NOMO-1 (cell line): Measurements from ENCODE around the gene ENAH.

Experiments
- DNase-seq, 2 experiments: peaks; one replicate each; lab custom pipeline; 2025; ENCODE audit not compliant: unreplicated experiment in 2 of 2; lab: John Stamatoyannopoulos, UW

ENAH gene

DNA sequence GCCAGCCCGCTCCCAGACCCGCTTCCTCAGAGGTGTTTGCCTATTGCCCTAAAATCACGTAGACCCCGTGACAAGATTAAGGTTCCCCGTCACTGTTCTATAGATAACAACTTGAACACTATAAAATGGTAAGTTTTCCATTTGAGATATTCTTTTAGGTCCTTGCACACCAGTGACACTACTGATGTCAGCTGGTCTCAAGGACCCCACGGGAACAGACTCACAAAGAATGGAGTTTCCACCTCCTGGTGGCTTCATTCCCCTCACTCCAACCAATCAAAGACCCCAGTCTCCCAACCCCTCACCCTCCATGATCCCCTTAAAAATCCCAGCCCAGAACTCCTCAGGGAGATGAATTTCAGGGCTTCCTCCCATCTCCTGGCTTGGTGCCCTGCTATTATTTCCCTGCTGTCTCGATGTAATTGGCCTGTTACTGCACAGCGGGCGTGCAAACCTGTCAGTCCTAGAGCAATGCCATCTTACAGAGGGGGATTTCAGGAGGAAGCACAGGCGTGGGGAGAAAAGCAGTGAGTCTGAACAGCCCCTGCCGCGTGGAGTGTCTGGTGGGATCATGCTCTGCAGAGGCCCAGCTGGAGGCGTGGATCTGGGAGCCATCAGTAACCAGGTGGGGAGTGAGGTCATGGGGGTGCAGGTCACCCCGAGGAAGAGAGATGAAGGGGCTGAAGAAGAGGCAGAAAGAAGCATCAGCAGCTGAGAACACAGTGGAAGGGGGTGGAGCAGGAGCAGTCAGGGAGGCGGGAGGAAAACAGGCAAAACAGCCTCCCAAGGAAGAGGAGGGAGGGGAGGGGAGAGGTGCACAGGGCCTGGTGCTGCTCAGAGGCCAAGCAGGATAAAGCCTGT lies 190.0 kb downstream of the ENAH start:
- no peak for DNase-seq

- no peak for DNase-seq
Observed at GRCh38 chr1:225462429-225462713, 190.6 kb downstream of the ENAH start.

- DNase-seq = no peak
Observed at GRCh38 chr1:225461533-225462428, 191.1 kb downstream of the ENAH start.

- DNase-seq = no peak
Observed at GRCh38 chr1:225460737-225461532, 192.0 kb downstream of the ENAH start.

- DNase-seq = no peak
Observed at GRCh38 chr1:225460021-225460736, 192.7 kb downstream of the ENAH start.

GRCh38 chr1:225458222-225458631 lies 194.7 kb downstream of the ENAH start:
- peak; percentile 37 to 61 for DNase-seq

DNA sequence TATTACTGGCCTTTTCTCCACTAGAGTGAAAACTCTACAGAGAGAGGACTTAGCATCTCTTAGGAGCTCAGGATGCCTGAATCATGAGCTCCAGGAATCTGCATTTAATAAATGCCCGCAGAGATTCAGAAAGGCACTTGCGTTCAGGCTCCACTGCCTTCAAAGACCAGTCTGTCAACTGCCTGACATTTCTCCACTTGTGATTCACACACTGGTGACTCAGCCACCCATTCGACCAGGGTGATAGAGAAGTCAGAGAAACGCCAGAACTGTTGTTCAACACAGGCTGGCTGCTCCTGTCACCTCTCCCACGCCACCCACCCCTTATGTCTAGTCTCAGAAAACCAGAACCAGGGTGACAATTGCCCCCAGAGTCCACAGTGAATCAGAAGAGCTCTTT lies 198.2 kb downstream of the ENAH start:
- DNase-seq = peak; percentile 25 to 72

DNA sequence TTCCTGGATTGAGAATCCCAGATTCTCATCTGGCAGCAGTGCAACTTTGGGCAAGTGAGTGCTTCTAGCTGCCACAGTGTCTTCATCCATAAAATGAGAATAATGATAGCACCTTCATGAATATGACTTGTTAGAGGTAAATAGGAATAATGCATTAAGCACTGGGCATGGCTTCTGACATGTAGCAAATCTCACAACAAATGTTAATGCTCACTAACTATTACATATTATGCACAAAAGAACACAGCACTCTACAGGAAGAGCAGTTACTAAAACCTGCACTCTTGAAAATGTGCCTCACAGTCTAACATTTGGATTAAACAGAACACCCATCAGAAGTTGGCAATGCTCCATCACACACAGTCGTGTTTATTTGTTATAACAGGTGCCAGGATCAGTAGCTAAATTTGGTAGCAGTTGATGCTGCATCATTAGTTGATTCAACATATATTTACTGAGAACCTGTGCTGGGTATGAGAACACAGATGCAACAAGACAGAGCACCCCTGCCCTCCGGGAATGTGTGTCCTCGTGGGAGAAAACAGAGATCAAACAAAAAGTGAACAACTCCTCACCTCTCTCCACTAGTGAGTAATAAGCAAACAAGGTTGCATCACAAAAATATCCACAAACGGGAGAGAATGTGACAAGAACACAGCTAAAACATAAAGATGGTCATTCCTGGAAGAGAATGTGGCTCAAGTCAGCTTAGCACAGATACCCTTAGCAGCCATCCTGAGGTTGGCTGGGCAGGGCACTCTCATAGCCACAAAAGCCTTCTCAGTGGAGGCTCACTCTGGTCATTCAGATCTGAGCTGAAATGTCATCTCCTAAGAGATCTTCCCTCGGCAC lies 198.9 kb downstream of the ENAH start:
- DNase-seq = no peak

- DNase-seq = no peak
Observed at GRCh38 chr1:225451840-225452515, 200.9 kb downstream of the ENAH start.

GRCh38 chr1:225451340-225451739 lies 201.6 kb downstream of the ENAH start:
- DNase-seq = no peak

DNA sequence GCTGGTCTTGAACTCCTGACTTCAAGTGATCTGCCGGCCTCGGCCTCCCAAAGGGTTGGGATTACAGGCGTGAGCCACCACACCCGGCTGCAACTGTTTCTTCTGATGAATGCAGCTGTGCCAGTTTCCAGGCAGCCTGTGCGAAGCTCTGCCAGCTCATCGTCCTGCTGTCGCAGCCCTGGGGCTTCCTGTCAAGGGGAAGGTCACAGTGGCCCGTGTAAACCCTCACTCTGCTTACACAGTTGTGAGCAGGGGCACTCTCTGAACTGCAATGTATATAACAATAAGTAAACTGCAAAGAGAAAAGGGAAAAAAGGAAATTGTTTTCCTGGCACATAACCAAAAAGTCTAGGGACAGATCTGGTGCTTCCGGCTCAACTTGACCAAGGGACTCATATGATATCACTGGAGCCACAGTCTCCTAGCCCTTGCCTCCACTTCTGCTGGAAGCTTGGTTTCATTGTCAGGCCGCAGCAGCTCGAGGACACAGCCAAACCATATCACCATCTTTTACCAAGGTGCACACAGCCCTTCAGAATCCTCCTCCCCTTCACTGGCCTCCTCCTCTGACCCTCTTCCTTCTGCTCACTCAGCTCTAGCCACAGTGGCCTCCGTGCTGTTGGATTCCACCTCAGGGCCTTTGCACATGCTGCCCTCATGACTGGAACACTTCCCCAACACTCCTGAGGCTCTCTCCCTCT lies 202.3 kb downstream of the ENAH start:
- no peak for DNase-seq

DNA sequence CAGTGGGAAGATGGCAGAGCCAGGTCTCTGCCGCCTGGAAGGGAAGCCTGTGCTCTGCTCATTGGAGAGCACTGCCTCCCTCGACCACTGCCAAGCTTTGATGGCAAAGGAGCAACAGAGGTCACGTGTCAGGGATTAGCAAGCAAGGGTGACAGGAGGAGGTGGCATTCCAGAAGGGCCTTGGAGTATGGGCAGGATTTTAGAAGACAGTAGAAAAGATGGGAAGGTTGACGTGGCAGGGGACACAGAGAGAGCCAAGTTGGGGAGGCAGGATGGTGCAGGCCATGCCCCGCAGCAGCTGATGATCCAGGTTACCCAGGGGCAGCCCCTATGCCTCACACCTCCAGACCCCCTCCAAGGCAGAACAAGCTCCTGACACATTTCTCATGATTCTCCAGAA lies 203.1 kb downstream of the ENAH start:
- no peak for DNase-seq

GRCh38 chr1:225449261-225449660 lies 203.7 kb downstream of the ENAH start:
- no peak for DNase-seq

GRCh38 chr1:225448146-225448805 lies 204.6 kb downstream of the ENAH start:
- no peak for DNase-seq

GRCh38 chr1:225447650-225448089 lies 205.3 kb downstream of the ENAH start:
- DNase-seq = no peak

- DNase-seq = no peak
Observed at GRCh38 chr1:225446981-225447615, 205.8 kb downstream of the ENAH start.

DNA sequence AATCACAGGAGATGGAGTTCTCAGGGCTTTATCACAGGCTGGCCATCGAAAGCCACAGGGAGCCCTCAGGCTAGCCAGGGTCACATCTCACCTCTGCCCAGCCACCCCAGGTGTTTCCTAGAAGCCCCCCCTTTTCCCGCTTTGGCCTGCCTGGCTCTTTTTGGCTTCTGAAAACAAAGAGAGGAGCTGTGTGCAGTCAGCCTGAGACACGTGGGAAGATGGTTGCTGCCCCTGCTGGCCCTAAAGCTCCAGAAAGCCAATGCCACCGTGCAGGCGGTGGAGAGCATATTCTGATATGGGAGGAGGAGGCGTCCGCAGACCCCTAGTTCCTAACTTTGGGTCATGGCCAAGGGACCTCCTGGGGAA lies 206.3 kb downstream of the ENAH start:
- no peak for DNase-seq
